ENCODE results near the gene UBE2U. TPM values are rescaled to one million over a fixed set of nuclear protein-coding genes. Genes with fewer than 3 reads are reported as not detected.
A peak's percentile ranks its signal among the peaks of the same experiment; 100 is the strongest.

UBE2U gene
- total and polyA plus RNA-seq, 2 experiments from 2014 or later: not detected

DNA sequence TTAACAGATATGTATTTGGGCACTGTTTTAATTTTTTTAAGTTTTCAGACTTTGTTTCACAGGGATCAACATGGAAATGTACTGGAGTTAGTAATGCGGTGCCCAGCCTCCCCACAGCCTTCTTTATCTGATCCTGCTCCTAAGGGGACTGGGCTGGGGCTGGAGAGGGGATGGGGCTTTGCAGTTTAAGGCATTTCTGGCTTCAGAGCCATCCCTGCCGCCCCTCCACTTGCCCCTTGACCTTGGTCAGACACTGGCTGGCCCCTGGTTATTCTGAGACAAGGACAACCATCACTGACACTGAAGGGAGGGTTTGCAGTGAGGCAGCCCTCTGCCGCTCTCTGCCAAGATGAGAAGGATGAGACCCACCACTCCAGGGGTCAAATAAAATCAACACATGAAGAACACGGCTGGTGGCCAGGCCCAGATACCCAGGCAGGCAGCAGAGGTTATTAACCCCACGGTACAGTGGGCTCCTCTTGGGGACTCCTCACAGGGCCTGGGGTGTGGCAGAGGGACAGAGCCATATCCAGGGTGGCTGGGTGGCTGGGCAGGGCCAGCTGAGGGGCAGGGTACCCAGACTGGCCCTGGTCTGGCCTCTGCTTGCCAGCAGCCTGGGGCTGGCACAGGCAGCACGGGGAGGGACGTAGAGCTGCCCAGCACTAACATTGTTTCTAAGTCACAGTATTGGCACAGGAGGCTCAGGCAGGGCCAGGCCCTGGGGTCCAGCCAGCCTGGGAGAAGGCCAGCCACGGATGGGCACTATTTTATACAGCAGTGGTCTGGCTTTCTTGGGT, 7.2 kb upstream of the UBE2U start:
- no peaks in the 10 kb centered on the region for H3K36me3 ChIP-seq (ENCODE audit: insufficient read depth)
- no peak overlapping the region for H3K4me2 ChIP-seq
- no peaks in the 10 kb centered on the region for H3K27me3 Mint-ChIP-seq (ENCODE audit: insufficient read depth, low read depth, poor library complexity)
- no peak overlapping the region for H3K27ac Mint-ChIP-seq
- H3K9me2 ChIP-seq (ENCODE audit: insufficient read depth): 0 out of 2 replicates have a peak, but pooled peaks cover 5% of the 10 kb centered on the region
- H3K4me1 ChIP-seq (ENCODE audit: insufficient read depth): no peaks in the 10 kb centered on the region
- H3F3A ChIP-seq (replicated peaks; ENCODE audit: low read depth): no peaks in the 10 kb centered on the region
- H3K27me3 ChIP-seq (ENCODE audit: insufficient read depth): no peaks in the 10 kb centered on the region
- H3K27ac ChIP-seq (ENCODE audit: low read depth): no peak overlapping the region
- no peak overlapping the region for H3K4me3 Mint-ChIP-seq
- no peak overlapping the region for H3K4me3 ChIP-seq
- peaks cover 17% of the 10 kb centered on the region; the same call in 2 of the 3 replicates for H3K9me3 Mint-ChIP-seq
- no peaks in the 10 kb centered on the region for H3K79me2 ChIP-seq (replicated peaks; ENCODE audit: insufficient read depth)
- no peaks in the 10 kb centered on the region for H4K20me1 ChIP-seq (replicated peaks; ENCODE audit: insufficient read depth)
- H3K36me3 Mint-ChIP-seq (ENCODE audit: low read depth): peaks cover 6% of the 10 kb centered on the region; the same call in 2 of the 3 replicates
- DNase-seq (ENCODE audit: low spot score): no peak
- peak; percentile 57 for ATAC-seq
- no peak overlapping the region for H2AFZ ChIP-seq
- peaks cover 16% of the 10 kb centered on the region for H3K4me1 Mint-ChIP-seq
- TF ChIP-seq JUNB (IDR thresholded peaks at IDR 0.05; ENCODE audit: unreplicated experiment): no peak
- TF ChIP-seq, protein P1, sequence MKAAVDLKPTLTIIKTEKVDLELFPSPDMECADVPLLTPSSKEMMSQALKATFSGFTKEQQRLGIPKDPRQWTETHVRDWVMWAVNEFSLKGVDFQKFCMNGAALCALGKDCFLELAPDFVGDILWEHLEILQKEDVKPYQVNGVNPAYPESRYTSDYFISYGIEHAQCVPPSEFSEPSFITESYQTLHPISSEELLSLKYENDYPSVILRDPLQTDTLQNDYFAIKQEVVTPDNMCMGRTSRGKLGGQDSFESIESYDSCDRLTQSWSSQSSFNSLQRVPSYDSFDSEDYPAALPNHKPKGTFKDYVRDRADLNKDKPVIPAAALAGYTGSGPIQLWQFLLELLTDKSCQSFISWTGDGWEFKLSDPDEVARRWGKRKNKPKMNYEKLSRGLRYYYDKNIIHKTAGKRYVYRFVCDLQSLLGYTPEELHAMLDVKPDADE (IDR thresholded peaks at IDR 0.05): no peak
- TF ChIP-seq POLR2AphosphoS5 (IDR thresholded peaks at IDR 0.05; ENCODE audit: low read depth): no peak
- TF ChIP-seq, protein P2, sequence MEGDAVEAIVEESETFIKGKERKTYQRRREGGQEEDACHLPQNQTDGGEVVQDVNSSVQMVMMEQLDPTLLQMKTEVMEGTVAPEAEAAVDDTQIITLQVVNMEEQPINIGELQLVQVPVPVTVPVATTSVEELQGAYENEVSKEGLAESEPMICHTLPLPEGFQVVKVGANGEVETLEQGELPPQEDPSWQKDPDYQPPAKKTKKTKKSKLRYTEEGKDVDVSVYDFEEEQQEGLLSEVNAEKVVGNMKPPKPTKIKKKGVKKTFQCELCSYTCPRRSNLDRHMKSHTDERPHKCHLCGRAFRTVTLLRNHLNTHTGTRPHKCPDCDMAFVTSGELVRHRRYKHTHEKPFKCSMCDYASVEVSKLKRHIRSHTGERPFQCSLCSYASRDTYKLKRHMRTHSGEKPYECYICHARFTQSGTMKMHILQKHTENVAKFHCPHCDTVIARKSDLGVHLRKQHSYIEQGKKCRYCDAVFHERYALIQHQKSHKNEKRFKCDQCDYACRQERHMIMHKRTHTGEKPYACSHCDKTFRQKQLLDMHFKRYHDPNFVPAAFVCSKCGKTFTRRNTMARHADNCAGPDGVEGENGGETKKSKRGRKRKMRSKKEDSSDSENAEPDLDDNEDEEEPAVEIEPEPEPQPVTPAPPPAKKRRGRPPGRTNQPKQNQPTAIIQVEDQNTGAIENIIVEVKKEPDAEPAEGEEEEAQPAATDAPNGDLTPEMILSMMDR (conservative IDR thresholded peaks at IDR 0.05; ENCODE audit: low read depth in 2 of 2): no peak
- TF ChIP-seq STAT1 (IDR thresholded peaks at IDR 0.05; ENCODE audit: unreplicated experiment): no peak
- no peak for TF ChIP-seq REST (IDR thresholded peaks at IDR 0.05; ENCODE audit: unreplicated experiment)
- TF ChIP-seq EZH2 (IDR thresholded peaks at IDR 0.05; ENCODE audit: low read depth, unreplicated experiment): no peak
- TF ChIP-seq EZH2phosphoT487 (IDR thresholded peaks at IDR 0.05; ENCODE audit: unreplicated experiment): no peak
- TF ChIP-seq, protein P3, sequence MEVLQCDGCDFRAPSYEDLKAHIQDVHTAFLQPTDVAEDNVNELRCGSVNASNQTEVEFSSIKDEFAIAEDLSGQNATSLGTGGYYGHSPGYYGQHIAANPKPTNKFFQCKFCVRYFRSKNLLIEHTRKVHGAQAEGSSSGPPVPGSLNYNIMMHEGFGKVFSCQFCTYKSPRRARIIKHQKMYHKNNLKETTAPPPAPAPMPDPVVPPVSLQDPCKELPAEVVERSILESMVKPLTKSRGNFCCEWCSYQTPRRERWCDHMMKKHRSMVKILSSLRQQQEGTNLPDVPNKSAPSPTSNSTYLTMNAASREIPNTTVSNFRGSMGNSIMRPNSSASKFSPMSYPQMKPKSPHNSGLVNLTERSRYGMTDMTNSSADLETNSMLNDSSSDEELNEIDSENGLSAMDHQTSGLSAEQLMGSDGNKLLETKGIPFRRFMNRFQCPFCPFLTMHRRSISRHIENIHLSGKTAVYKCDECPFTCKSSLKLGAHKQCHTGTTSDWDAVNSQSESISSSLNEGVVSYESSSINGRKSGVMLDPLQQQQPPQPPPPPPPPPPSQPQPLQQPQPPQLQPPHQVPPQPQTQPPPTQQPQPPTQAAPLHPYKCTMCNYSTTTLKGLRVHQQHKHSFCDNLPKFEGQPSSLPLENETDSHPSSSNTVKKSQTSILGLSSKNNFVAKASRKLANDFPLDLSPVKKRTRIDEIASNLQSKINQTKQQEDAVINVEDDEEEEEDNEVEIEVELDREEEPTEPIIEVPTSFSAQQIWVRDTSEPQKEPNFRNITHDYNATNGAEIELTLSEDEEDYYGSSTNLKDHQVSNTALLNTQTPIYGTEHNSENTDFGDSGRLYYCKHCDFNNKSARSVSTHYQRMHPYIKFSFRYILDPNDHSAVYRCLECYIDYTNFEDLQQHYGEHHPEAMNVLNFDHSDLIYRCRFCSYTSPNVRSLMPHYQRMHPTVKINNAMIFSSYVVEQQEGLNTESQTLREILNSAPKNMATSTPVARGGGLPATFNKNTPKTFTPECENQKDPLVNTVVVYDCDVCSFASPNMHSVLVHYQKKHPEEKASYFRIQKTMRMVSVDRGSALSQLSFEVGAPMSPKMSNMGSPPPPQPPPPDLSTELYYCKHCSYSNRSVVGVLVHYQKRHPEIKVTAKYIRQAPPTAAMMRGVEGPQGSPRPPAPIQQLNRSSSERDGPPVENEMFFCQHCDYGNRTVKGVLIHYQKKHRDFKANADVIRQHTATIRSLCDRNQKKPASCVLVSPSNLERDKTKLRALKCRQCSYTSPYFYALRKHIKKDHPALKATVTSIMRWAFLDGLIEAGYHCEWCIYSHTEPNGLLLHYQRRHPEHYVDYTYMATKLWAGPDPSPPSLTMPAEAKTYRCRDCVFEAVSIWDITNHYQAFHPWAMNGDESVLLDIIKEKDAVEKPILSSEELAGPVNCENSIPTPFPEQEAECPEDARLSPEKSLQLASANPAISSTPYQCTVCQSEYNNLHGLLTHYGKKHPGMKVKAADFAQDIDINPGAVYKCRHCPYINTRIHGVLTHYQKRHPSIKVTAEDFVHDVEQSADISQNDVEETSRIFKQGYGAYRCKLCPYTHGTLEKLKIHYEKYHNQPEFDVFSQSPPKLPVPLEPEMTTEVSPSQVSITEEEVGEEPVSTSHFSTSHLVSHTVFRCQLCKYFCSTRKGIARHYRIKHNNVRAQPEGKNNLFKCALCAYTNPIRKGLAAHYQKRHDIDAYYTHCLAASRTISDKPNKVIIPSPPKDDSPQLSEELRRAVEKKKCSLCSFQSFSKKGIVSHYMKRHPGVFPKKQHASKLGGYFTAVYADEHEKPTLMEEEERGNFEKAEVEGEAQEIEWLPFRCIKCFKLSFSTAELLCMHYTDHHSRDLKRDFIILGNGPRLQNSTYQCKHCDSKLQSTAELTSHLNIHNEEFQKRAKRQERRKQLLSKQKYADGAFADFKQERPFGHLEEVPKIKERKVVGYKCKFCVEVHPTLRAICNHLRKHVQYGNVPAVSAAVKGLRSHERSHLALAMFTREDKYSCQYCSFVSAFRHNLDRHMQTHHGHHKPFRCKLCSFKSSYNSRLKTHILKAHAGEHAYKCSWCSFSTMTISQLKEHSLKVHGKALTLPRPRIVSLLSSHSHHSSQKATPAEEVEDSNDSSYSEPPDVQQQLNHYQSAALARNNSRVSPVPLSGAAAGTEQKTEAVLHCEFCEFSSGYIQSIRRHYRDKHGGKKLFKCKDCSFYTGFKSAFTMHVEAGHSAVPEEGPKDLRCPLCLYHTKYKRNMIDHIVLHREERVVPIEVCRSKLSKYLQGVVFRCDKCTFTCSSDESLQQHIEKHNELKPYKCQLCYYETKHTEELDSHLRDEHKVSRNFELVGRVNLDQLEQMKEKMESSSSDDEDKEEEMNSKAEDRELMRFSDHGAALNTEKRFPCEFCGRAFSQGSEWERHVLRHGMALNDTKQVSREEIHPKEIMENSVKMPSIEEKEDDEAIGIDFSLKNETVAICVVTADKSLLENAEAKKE (CRISPR knock-in tag; IDR thresholded peaks at IDR 0.05): no peak
- TF ChIP-seq ZNF331 (CRISPR knock-in tag; IDR thresholded peaks at IDR 0.05; ENCODE audit: low read depth): no peak
- TF ChIP-seq ZNF114 (CRISPR knock-in tag; IDR thresholded peaks at IDR 0.05): no peak
- TF ChIP-seq CREB1 (CRISPR knock-in tag; IDR thresholded peaks at IDR 0.05; ENCODE audit: low read depth): no peak
- no peak for TF ChIP-seq NANOG (IDR thresholded peaks at IDR 0.05; ENCODE audit: borderline replicate concordance)

All from GM23338 (cell line).